AG10803 (cell line): ENCODE results near the gene ORMDL2.

Source experiments
- DNase-seq: peaks from one replicate; pipeline ENCODE4 v3.0.0; 2010; ENCODE audit warnings: low read depth
- H3K4me3 ChIP-seq: 2 replicates; pipeline ENCODE4 v1.5.1; 2011; ENCODE audit warnings: mild to moderate bottlenecking, low read length, control low read depth
- TF ChIP-seq, protein P1 (sequence below): conservative IDR thresholded peaks from 2 replicates; pipeline ENCODE4 v1.5.1; 2011; ENCODE audit warnings: mild to moderate bottlenecking, low read length, control low read depth, inconsistent platforms

Gene ORMDL2, protein sequence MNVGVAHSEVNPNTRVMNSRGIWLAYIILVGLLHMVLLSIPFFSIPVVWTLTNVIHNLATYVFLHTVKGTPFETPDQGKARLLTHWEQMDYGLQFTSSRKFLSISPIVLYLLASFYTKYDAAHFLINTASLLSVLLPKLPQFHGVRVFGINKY

DNA sequence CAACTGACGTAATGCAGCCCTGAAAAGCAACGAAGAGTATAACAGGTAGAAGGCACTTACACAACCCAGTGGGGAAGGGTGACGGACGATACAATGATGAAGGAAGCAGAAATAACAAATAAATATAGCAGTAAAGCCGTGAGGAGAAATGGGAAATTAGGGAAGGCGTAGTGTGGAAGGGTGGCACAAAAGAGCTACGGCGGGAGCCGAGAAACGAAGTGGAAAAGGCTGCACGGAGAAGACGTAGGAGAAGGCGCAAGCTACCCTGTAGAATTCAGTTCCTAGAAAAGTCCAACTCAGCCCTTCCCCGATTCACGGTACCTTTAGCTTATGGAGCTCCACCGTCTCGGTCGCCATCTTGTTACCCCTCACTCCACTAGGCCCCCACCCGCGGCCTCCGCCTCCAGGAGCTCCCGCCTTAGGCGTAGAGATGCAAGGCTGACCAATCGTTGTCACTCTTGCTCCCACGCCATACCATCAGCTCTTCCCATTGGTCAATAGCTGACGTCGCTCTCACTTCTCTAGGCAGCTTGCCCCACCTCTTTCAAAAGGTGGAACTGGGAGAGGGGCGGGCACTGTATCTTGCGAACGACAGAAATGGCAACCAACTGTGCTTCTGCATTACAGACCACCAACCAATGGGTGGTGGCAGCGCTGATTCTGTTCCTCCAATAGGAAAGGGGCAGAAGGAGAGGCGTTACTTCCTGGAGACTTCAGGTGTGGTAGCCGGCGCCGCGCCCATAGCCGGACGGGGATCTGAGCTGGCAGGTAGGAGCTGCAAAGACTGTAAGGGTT lies at the start of gene ORMDL2, which contains the start of gene SARNP:
ORMDL2 (plus strand) TSS at position 697 of the 795 bp plus-strand sequence. CDS start 959 bp downstream, outside the sequence.
SARNP (minus strand) TSS at position 380 of the 795 bp plus-strand sequence; CDS start at position 357, 23 bp downstream.
- TF ChIP-seq, protein P1, sequence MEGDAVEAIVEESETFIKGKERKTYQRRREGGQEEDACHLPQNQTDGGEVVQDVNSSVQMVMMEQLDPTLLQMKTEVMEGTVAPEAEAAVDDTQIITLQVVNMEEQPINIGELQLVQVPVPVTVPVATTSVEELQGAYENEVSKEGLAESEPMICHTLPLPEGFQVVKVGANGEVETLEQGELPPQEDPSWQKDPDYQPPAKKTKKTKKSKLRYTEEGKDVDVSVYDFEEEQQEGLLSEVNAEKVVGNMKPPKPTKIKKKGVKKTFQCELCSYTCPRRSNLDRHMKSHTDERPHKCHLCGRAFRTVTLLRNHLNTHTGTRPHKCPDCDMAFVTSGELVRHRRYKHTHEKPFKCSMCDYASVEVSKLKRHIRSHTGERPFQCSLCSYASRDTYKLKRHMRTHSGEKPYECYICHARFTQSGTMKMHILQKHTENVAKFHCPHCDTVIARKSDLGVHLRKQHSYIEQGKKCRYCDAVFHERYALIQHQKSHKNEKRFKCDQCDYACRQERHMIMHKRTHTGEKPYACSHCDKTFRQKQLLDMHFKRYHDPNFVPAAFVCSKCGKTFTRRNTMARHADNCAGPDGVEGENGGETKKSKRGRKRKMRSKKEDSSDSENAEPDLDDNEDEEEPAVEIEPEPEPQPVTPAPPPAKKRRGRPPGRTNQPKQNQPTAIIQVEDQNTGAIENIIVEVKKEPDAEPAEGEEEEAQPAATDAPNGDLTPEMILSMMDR, result no peak

DNA sequence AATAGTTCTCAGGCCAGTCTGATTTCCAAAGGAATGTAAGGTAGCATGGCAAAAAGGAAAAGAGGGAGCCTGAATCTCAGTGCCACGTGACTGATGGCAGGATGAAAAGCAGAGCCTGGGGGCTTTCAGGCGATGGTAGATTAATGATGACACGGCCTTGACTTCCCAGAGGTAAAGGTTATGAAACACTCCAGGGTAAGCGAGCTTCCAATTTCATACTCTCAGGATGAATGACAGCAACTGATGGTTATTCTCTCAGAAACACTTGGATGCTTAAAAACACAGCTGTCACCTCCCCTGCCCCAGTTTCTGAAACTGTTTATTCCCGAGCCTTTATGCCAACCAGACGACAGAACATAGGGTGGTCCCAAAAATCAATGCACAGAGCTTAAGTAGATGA lies 46.1 kb upstream of the ORMDL2 start:
- TF ChIP-seq, protein P1, result no peak
- no peak for DNase-seq

More for the DNA sequence above, at the start of gene ORMDL2, which contains the start of gene SARNP:
- H3K4me3 ChIP-seq, result peak within 1 kb of the TSS; percentile 89
- peak; percentile 100 for DNase-seq

DNA sequence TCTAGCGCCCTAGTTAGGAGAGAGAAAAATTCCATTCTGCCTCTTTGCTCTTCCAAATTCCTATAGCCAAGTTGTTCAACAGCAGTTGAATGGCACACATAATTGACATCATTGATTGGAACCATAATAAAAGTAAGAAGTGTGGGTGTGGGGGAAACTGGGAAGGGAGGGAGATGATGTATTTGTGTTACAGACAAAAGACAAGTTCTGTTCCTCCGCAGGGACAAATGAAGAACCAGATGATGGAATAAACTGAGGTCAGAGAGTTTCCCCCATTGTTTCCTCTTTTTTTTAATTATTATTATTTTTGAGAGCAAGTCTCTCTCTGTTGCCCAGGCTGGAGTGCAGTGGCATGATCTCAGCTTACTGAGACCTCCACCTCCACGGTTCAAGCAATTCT lies 40.0 kb upstream of the ORMDL2 start:
- no peak overlapping the region for H3K4me3 ChIP-seq
- TF ChIP-seq, protein P1, result no peak
- DNase-seq, result no peak

More for the DNA sequence above, 46.1 kb upstream of the ORMDL2 start:
- H3K4me3 ChIP-seq, result no peak overlapping the region

DNA sequence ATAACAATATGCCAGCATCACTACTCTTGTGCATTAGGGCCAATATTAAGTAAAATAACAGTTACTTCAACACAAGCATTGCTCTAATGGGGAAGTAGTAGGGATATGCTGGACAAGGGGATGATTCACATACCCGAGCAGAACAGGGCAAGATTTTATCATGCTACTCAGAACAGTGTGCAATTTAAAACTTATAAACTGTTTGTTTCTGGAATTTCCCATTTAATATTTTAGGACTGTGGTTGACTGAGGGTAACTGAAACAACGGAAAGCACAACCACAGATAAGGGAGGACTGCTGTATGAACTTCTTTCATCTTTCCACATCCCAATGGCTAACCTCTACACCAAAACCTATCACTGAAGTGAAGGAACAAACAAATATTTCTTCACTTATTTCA lies 37.2 kb upstream of the ORMDL2 start:
- H3K4me3 ChIP-seq, result no peak overlapping the region
- no peak for DNase-seq
- TF ChIP-seq, protein P1, result no peak

DNA sequence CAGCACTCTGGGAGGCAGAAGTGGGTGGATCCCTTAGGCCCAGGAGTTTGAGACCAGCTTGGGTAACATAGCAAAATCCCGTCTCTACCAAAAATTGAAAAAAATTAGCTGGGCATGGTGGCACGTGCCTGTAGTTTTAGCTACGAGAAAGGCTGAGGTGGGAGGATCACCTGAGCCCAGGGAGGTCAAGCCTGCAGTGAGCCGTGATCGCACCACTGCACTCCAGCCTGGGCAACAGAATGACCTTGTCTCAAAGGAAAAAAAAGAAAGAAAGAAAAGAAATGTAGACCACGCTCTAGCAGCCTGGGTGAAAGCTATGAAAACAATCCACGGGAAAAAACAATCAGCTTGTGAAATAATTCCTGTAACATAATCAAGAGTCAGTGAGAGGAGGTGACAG lies 29.3 kb upstream of the ORMDL2 start:
- TF ChIP-seq, protein P1, result no peak
- H3K4me3 ChIP-seq, result no peak overlapping the region
- DNase-seq, result no peak

DNA sequence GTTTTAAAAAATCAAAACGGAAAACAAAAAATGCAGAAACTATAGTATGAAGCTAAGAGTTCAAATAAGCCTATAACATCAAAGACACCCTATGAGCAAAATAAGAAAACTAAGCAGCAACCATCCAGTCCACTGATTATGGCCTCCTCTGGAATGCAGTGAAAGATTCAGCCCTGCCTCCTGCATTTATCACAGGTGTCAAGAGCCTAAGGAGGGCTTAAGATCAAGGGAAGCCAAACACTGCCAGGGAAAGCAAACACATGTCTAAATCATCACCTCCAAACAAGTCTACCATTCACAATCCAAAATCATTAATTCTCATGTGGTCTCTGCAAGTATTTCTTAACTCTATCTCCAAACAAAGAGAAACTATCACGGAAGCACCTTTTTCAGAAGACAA lies 28.7 kb upstream of the ORMDL2 start:
- TF ChIP-seq, protein P1, result no peak
- H3K4me3 ChIP-seq, result no peak overlapping the region
- no peak for DNase-seq

DNA sequence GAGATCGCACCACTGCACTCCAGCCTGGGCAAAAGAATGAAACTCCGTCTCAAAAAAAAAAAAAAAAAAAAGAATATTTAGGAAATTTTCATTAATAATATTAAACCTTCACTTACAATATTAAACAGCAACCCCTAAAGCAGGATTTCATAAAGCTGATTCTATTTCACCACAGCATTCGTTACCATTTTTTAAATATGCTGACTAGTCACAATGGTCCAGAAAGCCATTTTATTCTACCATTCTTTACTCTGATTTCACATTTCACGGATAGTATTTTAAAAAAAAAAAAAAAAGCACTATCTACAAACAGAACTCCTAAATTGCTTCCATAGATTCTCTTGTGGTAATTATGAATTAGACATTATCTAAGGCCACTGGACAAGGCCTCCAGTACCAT lies 27.9 kb upstream of the ORMDL2 start:
- no peak overlapping the region for H3K4me3 ChIP-seq
- DNase-seq, result no peak
- TF ChIP-seq, protein P1, result no peak
